Measurements from ENCODE around the gene NPHP1.
A peak's percentile ranks its signal among the peaks of the same experiment; 100 is the strongest.

- TF ChIP-seq, protein P1, sequence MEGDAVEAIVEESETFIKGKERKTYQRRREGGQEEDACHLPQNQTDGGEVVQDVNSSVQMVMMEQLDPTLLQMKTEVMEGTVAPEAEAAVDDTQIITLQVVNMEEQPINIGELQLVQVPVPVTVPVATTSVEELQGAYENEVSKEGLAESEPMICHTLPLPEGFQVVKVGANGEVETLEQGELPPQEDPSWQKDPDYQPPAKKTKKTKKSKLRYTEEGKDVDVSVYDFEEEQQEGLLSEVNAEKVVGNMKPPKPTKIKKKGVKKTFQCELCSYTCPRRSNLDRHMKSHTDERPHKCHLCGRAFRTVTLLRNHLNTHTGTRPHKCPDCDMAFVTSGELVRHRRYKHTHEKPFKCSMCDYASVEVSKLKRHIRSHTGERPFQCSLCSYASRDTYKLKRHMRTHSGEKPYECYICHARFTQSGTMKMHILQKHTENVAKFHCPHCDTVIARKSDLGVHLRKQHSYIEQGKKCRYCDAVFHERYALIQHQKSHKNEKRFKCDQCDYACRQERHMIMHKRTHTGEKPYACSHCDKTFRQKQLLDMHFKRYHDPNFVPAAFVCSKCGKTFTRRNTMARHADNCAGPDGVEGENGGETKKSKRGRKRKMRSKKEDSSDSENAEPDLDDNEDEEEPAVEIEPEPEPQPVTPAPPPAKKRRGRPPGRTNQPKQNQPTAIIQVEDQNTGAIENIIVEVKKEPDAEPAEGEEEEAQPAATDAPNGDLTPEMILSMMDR (IDR thresholded peaks at IDR 0.05) = peak; percentile 67
- TF ChIP-seq EZH2 (IDR thresholded peaks at IDR 0.05; ENCODE audit: borderline replicate concordance, insufficient read depth, low read depth, low read length, poor library complexity, severe bottlenecking) = no peak
Measured at GRCh38 chr2:110157153-110157793, 47.5 kb downstream of the NPHP1 start.
